Fibroblast of lung (primary cell): Measurements from ENCODE around the gene EFEMP1.

Experiments
- CTCF ChIP-seq, 2 donors: IDR thresholded peaks in 1 of 2; conservative IDR thresholded peaks in 1 of 2; 1 replicate in 1 of 2; 2 replicates in 1 of 2; pipeline ENCODE4 v1.5.1; 2011 to 2012; ENCODE audit warnings: low read length in 2 of 2, control low read depth in 1 of 2, inconsistent platforms in 1 of 2, low read depth in 1 of 2, mild to moderate bottlenecking in 1 of 2
- EZH2 ChIP-seq: IDR thresholded peaks from 2 replicates; pipeline ENCODE4 v1.5.1; 2012; ENCODE audit warnings: low read length, control low read depth, mild to moderate bottlenecking; ENCODE audit errors: missing control alignments

- no peak for TF ChIP-seq CTCF (conservative IDR thresholded peaks at IDR 0.05 in 1 of 2, IDR thresholded peaks at IDR 0.05 in 1 of 2; ENCODE audit: low read depth in 1 of 2, low read length in 2 of 2)
- TF ChIP-seq EZH2: no peak
These were observed 12.8 kb upstream of the EFEMP1 start for GRCh38 chr2:55936351-55936750.
